ENCODE data around the gene TUBA4B.
"Not testable (repeated sequence)": the region's sequence is repeated elsewhere in the genome, so short reads cannot be mapped to it uniquely, and the experiment has no call there.

The TUBA4B gene

GRCh38 chr2:219291394-219291793 lies 38.4 kb downstream of the TUBA4B start:
- DNase-seq (ENCODE audit: low read depth in 2 of 2), result no peak

- DNase-seq (ENCODE audit: low read depth in 2 of 2), result no peak
These were observed 39.0 kb downstream of the TUBA4B start for GRCh38 chr2:219291910-219292490.

GRCh38 chr2:219292616-219293015 lies 39.6 kb downstream of the TUBA4B start:
- no peak for DNase-seq (ENCODE audit: low read depth in 2 of 2)

- DNase-seq (ENCODE audit: low read depth in 2 of 2), result no peak
These were observed 40.7 kb downstream of the TUBA4B start for GRCh38 chr2:219293736-219294231.

- DNase-seq (ENCODE audit: low read depth in 2 of 2), result peak; percentile 81 to 82
These were observed 41.6 kb downstream of the TUBA4B start for GRCh38 chr2:219294356-219295351.

GRCh38 chr2:219296142-219296541 lies 43.1 kb downstream of the TUBA4B start:
- DNase-seq (ENCODE audit: low read depth in 2 of 2), result no peak

DNA sequence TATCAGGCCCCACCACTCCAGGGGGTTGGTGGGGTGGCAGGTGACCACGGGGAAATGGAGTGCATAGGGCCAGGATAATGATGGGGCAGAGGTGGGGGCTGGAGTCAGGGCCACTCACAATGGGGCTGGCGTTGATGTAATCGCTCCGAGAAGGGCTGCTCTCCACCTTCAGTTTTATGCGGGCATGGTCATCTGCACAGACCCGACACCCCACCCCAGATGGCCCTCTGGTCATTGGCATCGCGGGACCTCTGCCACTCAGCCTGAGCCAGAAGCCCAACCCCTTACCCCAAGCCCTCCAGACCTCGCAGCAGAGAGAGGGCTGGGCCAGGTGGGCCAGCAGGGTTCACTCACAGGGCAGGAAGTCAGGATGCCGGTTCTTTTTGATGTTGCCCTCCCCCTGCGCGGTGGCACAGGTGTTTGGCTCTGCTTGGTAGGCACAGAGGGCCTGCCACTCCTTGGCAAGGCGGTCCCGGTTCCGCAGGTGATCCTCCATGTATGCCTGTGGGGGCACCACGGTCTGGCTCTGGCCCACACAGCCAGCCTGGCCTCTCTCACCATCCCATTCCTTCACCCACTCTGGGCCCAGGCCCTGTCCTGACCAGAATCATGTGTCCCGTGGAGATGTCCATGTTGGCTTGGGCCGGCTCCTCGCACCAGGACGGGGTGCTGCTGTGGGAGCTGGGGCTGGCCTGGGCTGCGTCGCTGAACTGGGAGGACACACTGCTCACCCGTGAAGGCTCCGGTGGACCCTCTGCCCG lies 43.8 kb downstream of the TUBA4B start:
- DNase-seq (ENCODE audit: low read depth in 2 of 2), result no peak

DNA sequence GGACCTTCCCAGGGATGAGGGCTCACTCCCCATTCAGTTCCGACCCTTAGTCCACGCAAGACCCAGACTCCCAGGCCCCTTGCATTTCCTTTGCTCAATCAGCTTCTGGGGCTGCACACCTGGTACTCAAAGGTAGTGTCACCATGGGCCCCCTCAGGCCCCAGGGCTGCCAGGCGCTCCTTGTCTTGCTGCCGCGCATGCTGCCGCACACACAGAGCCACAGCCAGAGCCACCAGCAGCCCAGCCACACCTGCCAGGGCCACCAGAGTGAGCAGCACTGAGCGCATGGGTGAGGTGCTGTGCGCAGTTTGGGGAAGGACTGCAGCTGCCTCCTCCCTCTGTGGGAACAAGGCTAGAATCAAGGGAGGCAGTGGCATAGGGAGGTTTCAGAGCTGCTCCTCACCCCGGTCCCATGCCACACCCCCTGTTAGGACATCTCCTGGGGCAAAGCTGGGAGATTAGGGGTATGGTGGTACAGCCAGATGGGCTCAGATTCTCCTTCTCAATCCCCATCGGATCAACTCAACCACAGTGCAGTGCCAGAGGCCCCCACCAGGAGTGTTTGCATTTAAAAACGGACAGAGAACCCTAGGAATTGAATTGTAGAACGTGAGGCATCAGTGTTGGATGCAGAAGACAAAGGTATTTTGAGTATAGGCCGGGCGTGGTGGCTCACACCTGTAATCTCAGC lies 44.9 kb downstream of the TUBA4B start:
- DNase-seq (ENCODE audit: low read depth in 2 of 2), result no peak

- peak; percentile 85 to 94 for DNase-seq (ENCODE audit: low read depth in 2 of 2)
These were observed 45.8 kb downstream of the TUBA4B start for GRCh38 chr2:219298759-219299371.

- DNase-seq (ENCODE audit: low read depth in 2 of 2), result no peak
These were observed 46.3 kb downstream of the TUBA4B start for GRCh38 chr2:219299372-219299760.

DNA sequence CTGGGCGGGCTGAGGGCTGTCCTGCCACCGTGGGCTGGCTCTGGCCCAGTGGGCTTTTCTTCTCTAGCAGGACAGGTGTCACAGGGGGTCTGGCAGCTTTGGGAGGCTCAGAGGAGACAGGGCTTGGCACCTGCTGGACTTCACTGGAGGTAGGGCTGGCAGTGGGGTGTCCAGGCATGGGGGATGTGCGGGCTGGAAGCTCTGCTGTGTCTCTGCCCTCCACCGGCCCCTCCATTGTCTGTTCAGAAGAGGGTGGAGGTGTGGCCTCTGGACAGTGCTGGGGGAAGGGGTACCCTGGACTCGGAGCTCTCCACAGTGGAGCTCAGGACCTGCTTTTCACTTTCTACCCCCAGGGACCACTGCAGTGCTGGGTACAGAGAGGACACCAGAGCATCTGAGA lies 47.0 kb downstream of the TUBA4B start:
- no peak for DNase-seq (ENCODE audit: low read depth in 2 of 2)

GRCh38 chr2:219302412-219302968 lies 49.4 kb downstream of the TUBA4B start:
- no peak for DNase-seq (ENCODE audit: low read depth in 2 of 2)

DNA sequence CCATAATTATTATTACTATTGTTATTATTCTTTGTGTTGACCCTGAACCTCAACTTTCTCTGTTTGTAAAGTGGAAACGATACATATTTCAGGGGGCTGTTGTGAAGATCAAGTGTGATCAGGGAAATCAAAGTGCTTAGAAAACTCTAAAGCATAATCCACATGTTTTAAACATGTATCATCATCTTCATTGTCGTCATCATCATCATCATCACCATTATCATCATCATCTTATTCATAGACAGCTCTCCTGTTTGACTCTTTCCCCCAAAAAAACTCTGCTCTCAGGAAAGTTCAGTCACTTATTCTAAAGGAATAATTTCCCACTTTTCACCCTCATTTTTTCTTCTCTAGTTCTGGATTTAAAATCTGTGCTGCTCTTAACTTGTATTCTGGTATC lies 51.2 kb downstream of the TUBA4B start:
- no peak for DNase-seq (ENCODE audit: low read depth in 2 of 2)

GRCh38 chr2:219306047-219306446 lies 53.0 kb downstream of the TUBA4B start:
- DNase-seq (ENCODE audit: low read depth in 2 of 2), result no peak

- DNase-seq (ENCODE audit: low read depth in 2 of 2), result peak; percentile 62 to 69
These were observed 55.4 kb downstream of the TUBA4B start for GRCh38 chr2:219308142-219309101.

GRCh38 chr2:219309278-219309677 lies 56.2 kb downstream of the TUBA4B start, which contains the start of gene PTPRN:
PTPRN (minus strand) TSS chr2:219309401; CDS start chr2:219309332, 69 bp downstream.
- DNase-seq (ENCODE audit: low read depth in 2 of 2), result no peak

DNA sequence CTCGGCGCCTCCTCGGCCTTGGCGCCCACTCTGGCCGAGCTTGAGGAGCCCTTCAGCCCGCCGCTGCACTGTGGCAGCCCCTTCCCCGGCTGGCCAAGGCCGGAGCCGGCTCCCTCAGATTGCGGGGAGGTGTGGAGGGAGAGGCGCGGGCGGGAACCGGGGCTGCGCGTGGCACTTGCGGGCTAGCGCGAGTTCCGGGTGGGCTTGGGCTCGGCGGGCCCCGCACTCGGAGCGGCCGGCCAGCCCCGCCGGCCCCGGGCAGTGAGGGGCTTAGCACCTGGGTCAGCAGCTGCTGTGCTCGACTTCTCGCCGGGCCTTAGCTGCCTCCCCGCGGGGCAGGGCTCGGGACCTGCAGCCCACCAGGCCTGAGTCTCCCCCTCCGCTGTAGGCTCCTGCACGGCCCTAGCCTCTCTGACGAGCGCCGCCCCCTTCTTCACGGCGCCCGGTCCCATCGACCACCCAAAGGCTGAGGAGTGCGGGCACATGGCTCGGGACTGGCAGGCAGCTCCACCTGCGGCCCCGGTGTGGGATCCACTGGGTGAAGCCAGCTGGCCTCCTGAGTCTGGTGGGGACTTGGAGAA lies 59.7 kb downstream of the TUBA4B start:
- not testable (repeated sequence) for DNase-seq (ENCODE audit: low read depth in 2 of 2)

DNA sequence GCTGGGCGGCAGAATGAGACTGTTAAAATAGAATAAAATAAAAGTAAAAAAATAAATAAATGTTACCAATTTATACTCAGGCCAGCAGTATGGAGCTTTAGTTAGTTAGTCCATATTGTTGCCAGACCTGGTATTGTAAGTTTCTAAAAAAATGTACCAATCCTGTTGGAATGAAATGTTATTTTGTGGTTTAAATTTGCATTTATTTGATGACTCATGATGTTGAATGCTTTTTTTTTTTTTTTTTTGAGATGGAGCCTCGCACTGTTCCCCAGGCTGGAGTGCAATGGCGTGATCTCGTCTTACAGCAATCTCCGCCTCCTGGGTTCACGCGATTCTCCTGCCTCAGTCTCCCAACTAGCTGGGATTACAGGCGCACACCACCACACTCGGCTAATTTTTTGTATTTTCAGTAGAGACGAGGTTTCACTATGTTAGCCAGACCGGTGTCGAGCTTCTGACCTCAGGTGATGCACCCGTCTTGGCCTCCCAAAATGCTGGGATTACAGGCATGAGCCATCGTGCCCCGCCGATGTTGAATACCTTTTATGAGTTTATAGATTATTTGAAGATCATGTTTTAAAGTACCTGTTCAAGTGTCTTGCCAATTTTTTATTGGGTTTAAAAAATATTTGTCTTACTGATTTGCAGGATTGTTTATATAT lies 61.9 kb downstream of the TUBA4B start:
- DNase-seq (ENCODE audit: low read depth in 2 of 2), result no peak

All from stimulated activated CD4-positive, alpha-beta T cell treated with anti-CD3 and anti-CD28 coated beads, Interleukin-4, amount 100 ng/mL, for 48 hours (primary cell).